ENCODE measurements around the gene METTL16. TPM values are rescaled to one million over a fixed set of nuclear protein-coding genes. Genes with fewer than 3 reads are reported as not detected.

METTL16 gene
- total RNA-seq, 4 donors from 2014 or later = 30.4 to 48.9 (median 44.7) TPM

- peaks cover 0 to 4% of the 10 kb centered on the region in 2 donors for H3K4me1 ChIP-seq
- intact Hi-C loops (cut with DNase I) = no loop called here
- H3K9me3 ChIP-seq = no peaks in the 10 kb centered on the region
- no peak overlapping the region for H3K4me3 ChIP-seq (replicated peaks in 1 of 3)
- no peak for DNase-seq
- no peak overlapping the region for H3K27ac ChIP-seq
- WGBS, 2 donors = 80 to 84% methylated on average over 3 of the region's 3 CpGs
- peaks cover 14 to 21% of the 10 kb centered on the region in 2 donors for H3K36me3 ChIP-seq
- H3K27me3 ChIP-seq = no peaks in the 10 kb centered on the region
- TF ChIP-seq CTCF (IDR thresholded peaks at IDR 0.05) (no peak), POLR2A (IDR thresholded peaks at IDR 0.05) (no peak)
Observed at GRCh38 chr17:2478458-2478857, 33.2 kb downstream of the METTL16 start.

- Histone ChIP-seq H3K9me3 (no peaks in the 10 kb centered on the region), H3K36me3 (peaks cover 18 to 26% of the 10 kb centered on the region in 2 donors), H3K4me1 (no peaks in the 10 kb centered on the region), H3K4me3 (replicated peaks in 1 of 3) (no peak overlapping the region), H3K27me3 (no peaks in the 10 kb centered on the region), H3K27ac (no peak overlapping the region)
- DNase-seq = no peak
- intact Hi-C loops (cut with DNase I) = no loop called here
- TF ChIP-seq POLR2A (IDR thresholded peaks at IDR 0.05) (no peak), CTCF (IDR thresholded peaks at IDR 0.05) (no peak)
- WGBS, 2 donors = 98% methylated on average over 14 of the region's 14 CpGs
Observed at GRCh38 chr17:2475056-2475455, 36.6 kb downstream of the METTL16 start.

GRCh38 chr17:2474371-2474770 lies 37.3 kb downstream of the METTL16 start:
- Histone ChIP-seq H3K27me3 (no peaks in the 10 kb centered on the region), H3K4me3 (replicated peaks in 1 of 3) (no peak overlapping the region), H3K27ac (no peak overlapping the region), H3K9me3 (no peaks in the 10 kb centered on the region), H3K4me1 (no peaks in the 10 kb centered on the region), H3K36me3 (peaks cover 18 to 31% of the 10 kb centered on the region in 2 donors)
- DNase-seq = no peak
- WGBS, 2 donors = 92 to 97% methylated on average over 9 of the region's 9 CpGs
- TF ChIP-seq POLR2A (IDR thresholded peaks at IDR 0.05) (no peak), CTCF (IDR thresholded peaks at IDR 0.05) (no peak)
- intact Hi-C loops (cut with DNase I) = no loop called here

GRCh38 chr17:2468270-2468669 lies 43.4 kb downstream of the METTL16 start:
- intact Hi-C loops (cut with DNase I) = no loop called here

GRCh38 chr17:2466931-2467330 lies 44.8 kb downstream of the METTL16 start:
- Histone ChIP-seq H3K9me3 (no peaks in the 10 kb centered on the region), H3K27ac (no peak overlapping the region), H3K27me3 (no peaks in the 10 kb centered on the region), H3K4me3 (replicated peaks in 1 of 3) (no peak overlapping the region), H3K36me3 (peaks cover 10 to 29% of the 10 kb centered on the region in 2 donors), H3K4me1 (no peaks in the 10 kb centered on the region)
- intact Hi-C loops (cut with DNase I) = no loop called here
- 91 to 93% methylated on average over 12 of the region's 12 CpGs for WGBS, 2 donors
- peak in 1 of 2 donors; percentile 13 for DNase-seq
- TF ChIP-seq POLR2A (IDR thresholded peaks at IDR 0.05) (no peak), CTCF (IDR thresholded peaks at IDR 0.05) (no peak)

More at GRCh38 chr17:2468270-2468669, 43.4 kb downstream of the METTL16 start:
- Histone ChIP-seq H3K4me3 (replicated peaks in 1 of 3) (no peak overlapping the region), H3K9me3 (no peaks in the 10 kb centered on the region), H3K36me3 (peaks cover 12 to 21% of the 10 kb centered on the region in 2 donors), H3K27ac (no peak overlapping the region), H3K4me1 (no peaks in the 10 kb centered on the region), H3K27me3 (no peaks in the 10 kb centered on the region)
- 94 to 96% methylated on average over 4 of the region's 4 CpGs for WGBS, 2 donors
- TF ChIP-seq POLR2A (IDR thresholded peaks at IDR 0.05) (no peak), CTCF (IDR thresholded peaks at IDR 0.05) (no peak)
- DNase-seq = no peak

All from thyroid gland (tissue), 4 donors.